Prostate gland (tissue), 2 donors: ENCODE data around the gene LIME1.

Experiments
- POLR2A ChIP-seq: fragments of 450-650 bp; IDR thresholded peaks from one replicate; pipeline ENCODE4 v1.6.1; 2016; ENCODE audit warnings: antibody characterized with exemption, mild to moderate bottlenecking
- TF ChIP-seq, protein P1 (sequence below), 4 experiments: fragments of 200-600 bp in 2 of 4; fragments of 450-650 bp in 2 of 4; sonication (generic) in 2 of 4; IDR thresholded peaks; 1 replicate in 3 of 4; 2 replicates in 1 of 4; pipeline ENCODE4 v1.5.1; 2016 to 2019; ENCODE audit warnings: antibody characterized with exemption in 4 of 4, mild to moderate bottlenecking in 2 of 4, moderate library complexity in 2 of 4

DNA sequence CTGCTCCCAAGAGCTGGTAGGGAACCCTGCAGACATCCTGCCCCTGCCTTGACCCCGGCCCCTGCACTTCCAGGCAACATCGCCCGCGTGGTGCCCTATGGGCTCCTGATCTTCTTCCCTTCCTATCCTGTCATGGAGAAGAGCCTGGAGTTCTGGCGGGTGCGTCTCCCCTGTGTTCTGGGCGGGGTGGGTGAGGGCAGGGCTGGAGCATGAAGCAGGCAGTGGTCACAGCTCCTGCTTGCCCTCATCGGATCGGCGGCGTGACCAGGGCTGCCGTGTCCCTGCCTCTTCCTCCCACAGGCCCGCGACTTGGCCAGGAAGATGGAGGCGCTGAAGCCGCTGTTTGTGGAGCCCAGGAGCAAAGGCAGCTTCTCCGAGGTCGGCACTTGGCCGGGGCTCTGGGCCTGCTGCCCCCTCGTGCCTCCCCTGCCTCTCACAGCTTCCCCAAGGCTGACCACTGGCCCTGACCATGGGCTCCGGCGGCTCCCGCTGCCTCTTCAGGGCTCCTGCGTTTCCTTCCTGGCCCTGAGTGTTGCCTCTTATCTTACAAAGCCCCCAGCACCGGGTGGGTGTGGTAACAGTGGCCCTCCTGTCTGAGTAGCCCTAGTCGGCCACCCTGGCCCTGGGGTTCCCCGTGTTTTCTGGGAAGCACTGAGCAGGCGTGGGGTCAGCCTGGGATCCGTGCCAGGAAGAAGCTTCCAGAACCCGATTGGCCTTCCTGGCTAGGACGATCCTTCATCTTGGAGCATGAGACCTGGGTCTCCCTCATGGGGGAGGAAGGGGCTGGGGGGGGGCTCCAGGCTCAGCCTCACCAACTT lies 48.0 kb upstream of the LIME1 start:
- no peak for TF ChIP-seq POLR2A
- TF ChIP-seq, protein P1, sequence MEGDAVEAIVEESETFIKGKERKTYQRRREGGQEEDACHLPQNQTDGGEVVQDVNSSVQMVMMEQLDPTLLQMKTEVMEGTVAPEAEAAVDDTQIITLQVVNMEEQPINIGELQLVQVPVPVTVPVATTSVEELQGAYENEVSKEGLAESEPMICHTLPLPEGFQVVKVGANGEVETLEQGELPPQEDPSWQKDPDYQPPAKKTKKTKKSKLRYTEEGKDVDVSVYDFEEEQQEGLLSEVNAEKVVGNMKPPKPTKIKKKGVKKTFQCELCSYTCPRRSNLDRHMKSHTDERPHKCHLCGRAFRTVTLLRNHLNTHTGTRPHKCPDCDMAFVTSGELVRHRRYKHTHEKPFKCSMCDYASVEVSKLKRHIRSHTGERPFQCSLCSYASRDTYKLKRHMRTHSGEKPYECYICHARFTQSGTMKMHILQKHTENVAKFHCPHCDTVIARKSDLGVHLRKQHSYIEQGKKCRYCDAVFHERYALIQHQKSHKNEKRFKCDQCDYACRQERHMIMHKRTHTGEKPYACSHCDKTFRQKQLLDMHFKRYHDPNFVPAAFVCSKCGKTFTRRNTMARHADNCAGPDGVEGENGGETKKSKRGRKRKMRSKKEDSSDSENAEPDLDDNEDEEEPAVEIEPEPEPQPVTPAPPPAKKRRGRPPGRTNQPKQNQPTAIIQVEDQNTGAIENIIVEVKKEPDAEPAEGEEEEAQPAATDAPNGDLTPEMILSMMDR (IDR thresholded peaks at IDR 0.05): no peak
